K562 (cell line): Measurements from ENCODE around the gene SCRN3. TPM values are rescaled to one million over a fixed set of nuclear protein-coding genes. Genes with fewer than 3 reads are reported as not detected.

Experiments used
- ATAC-seq: fragments of 200-7000 bp; cut with Tn5 transposase; 3 replicates; pipeline ENCODE4 v1.9.1; 2020; ENCODE audit warnings: moderate library complexity
- BruUV-seq: library from RNA; stranded (reverse); fragments of 400-500 nt; replicated peaks from 2 replicates; lab custom pipeline; 2021; lab: Mats Ljungman, UMichigan
- CTCF ChIA-PET: fragments of 300-600 bp; formaldehyde crosslinking; extraction: SDS; loops from one replicate; lab custom pipeline; 2021; ENCODE audit warnings: low intra/inter-chr PET ratio; lab: Yijun Ruan, JAX
- POLR2A ChIA-PET: fragments of 300-600, 350-650 bp; sonication (Branson Sonifier 250); formaldehyde crosslinking; extraction: SDS; loops from one replicate; lab custom pipeline; 2021; ENCODE audit warnings: antibody characterized with exemption, inconsistent platforms; lab: Yijun Ruan, JAX
- DNase-seq, 4 experiments: peaks; one replicate each; pipeline versions ENCODE4 v3.0.0 to v3.0.0-alpha.2; 2011 to 2018; ENCODE audit warnings: low spot score in 3 of 4, mixed read lengths in 3 of 4; ENCODE audit errors: extremely low read depth in 1 of 4
- FAIRE-seq: peaks from 2 replicates; lab custom pipeline; 2011; peaks lifted over from hg19 to GRCh38; lab: Jason Lieb, UNC
- H2AFZ ChIP-seq: 2 replicates; pipeline ENCODE4 v1.6.0; 2011; ENCODE audit warnings: low read depth, low read length, control low read depth, inconsistent platforms
- H3K27ac ChIP-seq: fragments of 200-600 bp; 3 replicates; pipeline ENCODE4 v1.8.0; 2011; ENCODE audit warnings: low read depth, mild to moderate bottlenecking, control low read depth, inconsistent platforms, low read length, moderate library complexity, mixed read lengths; ENCODE audit errors: extremely low read depth
- H3K27me3 ChIP-seq, 2 experiments: fragments of 300-600 bp in 1 of 2; 2 replicates in 1 of 2; 3 replicates in 1 of 2; pipeline versions ENCODE4 v1.6.0 to v1.8.0; 2011; ENCODE audit warnings: inconsistent platforms in 2 of 2, low read length in 2 of 2, mild to moderate bottlenecking in 1 of 2, mixed read lengths in 1 of 2, moderate library complexity in 1 of 2; ENCODE audit not compliant: control insufficient read depth in 2 of 2, insufficient read depth in 2 of 2
- H3K36me3 ChIP-seq: fragments of 300-600 bp; 3 replicates; pipeline ENCODE4 v1.8.0; 2011; ENCODE audit warnings: mild to moderate bottlenecking, low read length, inconsistent platforms; ENCODE audit not compliant: control insufficient read depth, insufficient read depth
- H3K4me1 ChIP-seq, 2 experiments: fragments of 200-600 bp in 1 of 2; replicated peaks in 1 of 2; 2 replicates in 1 of 2; 3 replicates in 1 of 2; pipeline versions ENCODE4 v1.5.1 to v1.8.0; 2011; ENCODE audit warnings: inconsistent platforms in 2 of 2, low read length in 2 of 2, mild to moderate bottlenecking in 1 of 2, mixed read lengths in 1 of 2, moderate library complexity in 1 of 2; ENCODE audit not compliant: control insufficient read depth in 2 of 2, insufficient read depth in 2 of 2
- H3K4me2 ChIP-seq: 2 replicates; pipeline ENCODE4 v1.6.1; 2011; ENCODE audit warnings: low read length, control low read depth, inconsistent platforms, mixed read lengths; ENCODE audit not compliant: insufficient read depth
- H3K4me3 ChIP-seq: fragments of 200-600 bp; sonication (generic), shearing (Covaris generic); 2 replicates; pipeline ENCODE4 v1.5.1; 2016; ENCODE audit warnings: control low read depth, inconsistent platforms
- H3K79me2 ChIP-seq: fragments of 200-600 bp; 3 replicates; pipeline ENCODE4 v1.8.0; 2011; ENCODE audit warnings: low read length, inconsistent platforms; ENCODE audit not compliant: control insufficient read depth, insufficient read depth
- H3K9ac ChIP-seq, 2 experiments: 2 replicates each; pipeline versions ENCODE4 v1.6.0 to v1.6.1; 2011; ENCODE audit warnings: low read depth in 2 of 2, low read length in 2 of 2, control low read depth in 1 of 2, inconsistent platforms in 1 of 2, mild to moderate bottlenecking in 1 of 2, mixed read lengths in 1 of 2; ENCODE audit not compliant: insufficient read depth in 1 of 2
- H3K9me1 ChIP-seq: one replicate; pipeline ENCODE4 v1.6.0; 2011; ENCODE audit warnings: inconsistent platforms, mild to moderate bottlenecking, low read length, moderate library complexity; ENCODE audit not compliant: control insufficient read depth, insufficient read depth
- H3K9me3 ChIP-seq: replicated peaks from 2 replicates; pipeline ENCODE4 v1.5.1; 2011; ENCODE audit warnings: low read depth, low read length, inconsistent platforms; ENCODE audit not compliant: control insufficient read depth, insufficient read depth
- H4K20me1 ChIP-seq: replicated peaks from 2 replicates; pipeline ENCODE4 v1.6.1; 2011; ENCODE audit warnings: low read length, inconsistent platforms, mixed read lengths; ENCODE audit not compliant: control insufficient read depth, insufficient read depth
- BHLHE40 ChIP-seq: IDR thresholded peaks from 2 replicates; pipeline ENCODE4 v1.6.1; 2011; ENCODE audit warnings: low read length, improper control_type of control experiment
- C11orf30 ChIP-seq: fragments of 450-650 bp; IDR thresholded peaks from 2 replicates; pipeline ENCODE4 v1.6.1; 2016; ENCODE audit warnings: low read depth, mild to moderate bottlenecking
- FOXJ2 ChIP-seq: fragments of 200-800 bp; sonication (Bioruptor generic); IDR thresholded peaks from 2 replicates; pipeline ENCODE4 v1.6.1; 2016; ENCODE audit warnings: missing genetic modification characterization, missing compliant biosample characterization
- GABPB2 ChIP-seq: fragments of 250-450 bp; sonication (Bioruptor Pico); conservative IDR thresholded peaks from 2 replicates; pipeline ENCODE4 v1.5.1; 2021; ENCODE audit warnings: mild to moderate bottlenecking
- HMBOX1 ChIP-seq: sonication (generic); IDR thresholded peaks from 2 replicates; pipeline ENCODE4 v1.6.1; 2016
- IRF9 ChIP-seq: fragments of 450-650 bp; IDR thresholded peaks from 2 replicates; pipeline ENCODE4 v1.6.1; 2016; ENCODE audit warnings: missing biosample characterization, missing genetic modification characterization
- NR0B1 ChIP-seq: fragments of 450-650 bp; IDR thresholded peaks from one replicate; pipeline ENCODE4 v1.6.1; 2018; ENCODE audit warnings: mild to moderate bottlenecking, moderate library complexity; ENCODE audit not compliant: partially characterized antibody
- NR2C2 ChIP-seq, 2 experiments: fragments of 200-800 bp in 1 of 2; sonication (Bioruptor generic) in 1 of 2; sonication (generic) in 1 of 2; formaldehyde crosslinking in 1 of 2; IDR thresholded peaks; 2 replicates each; pipeline versions ENCODE4 v1.6.1 to v1.8.0; 2016 to 2022; ENCODE audit warnings: mild to moderate bottlenecking in 1 of 2, missing compliant biosample characterization in 1 of 2, missing genetic modification characterization in 1 of 2, missing genetic modification reagents in 1 of 2
- ZBTB12 ChIP-seq: fragments of 250-450 bp; sonication (Bioruptor Pico); IDR thresholded peaks from 2 replicates; pipeline ENCODE4 v1.4.0; 2020
- ZC3H11A ChIP-seq: IDR thresholded peaks from 2 replicates; pipeline ENCODE4 v1.6.1; 2012; ENCODE audit warnings: low read depth, low read length, improper control_type of control experiment
- ZNF3 ChIP-seq: fragments of 250-450 bp; sonication (Bioruptor Pico); IDR thresholded peaks from 2 replicates; pipeline ENCODE4 v1.5.0; 2021; ENCODE audit warnings: mild to moderate bottlenecking, moderate library complexity
- ZNF316 ChIP-seq: fragments of 450-650 bp; IDR thresholded peaks from 2 replicates; pipeline ENCODE4 v1.6.1; 2016
- WGBS: fragments of 100-300 bp; shearing (Covaris generic); methylation state at CpG from one replicate; pipeline ENCODE4 v1.1.6; 2016; ENCODE audit warnings: low coverage, mixed read lengths; ENCODE audit not compliant: insufficient coverage; ENCODE audit errors: missing lambda C conversion rate; 5-methylcytosine and 5-hydroxymethylcytosine counted together
- in situ Hi-C: fragments of 300-500 bp; cut with MboI; formaldehyde crosslinking; loops from 4 replicates; pipeline ENCODE4 v1.15.0; 2018; ENCODE audit warnings: inconsistent platforms, mixed read lengths
- intact Hi-C: fragments of 100-400 bp; cut with micrococcal nuclease; formaldehyde crosslinking; loops from 2 replicates; pipeline ENCODE4 v1.14.2; 2022
- polyA plus RNA-seq, 8 experiments: library from polyadenylated mRNA; depleted of rRNA in 4 of 8; stranded (reverse) in 5 of 8; unstranded in 3 of 8; fragments of >200 nt; fragmentation: Nextera tagmentation in 2 of 8; fragmentation: Illumina TruSeq in 1 of 8; extraction: Ambion mirVana in 2 of 8; extraction: Trizol in 1 of 8; gene quantifications; 2 replicates each; pipeline versions ENCODE4 v1.2.1 to v1.2.3, GENCODE V29; 2011 to 2014; ENCODE audit warnings: inconsistent platforms in 1 of 8, missing spikeins in 1 of 8
- total RNA-seq, 7 experiments: library from RNA; depleted of rRNA in 6 of 7; stranded (reverse); fragments of >200 nt in 6 of 7; fragmentation: Illumina TruSeq in 2 of 7; extraction: Trizol in 2 of 7; gene quantifications; 2 replicates each; pipeline versions ENCODE4 v1.2.1 to v1.2.3, GENCODE V29; 2011 to 2021; ENCODE audit warnings: low replicate concordance in 1 of 7

SCRN3 gene
- total and polyA plus RNA-seq, 9 of the 15 experiments (the other 6 are each of a cell fraction or from before 2014, with no cell fraction given), result 7.7 to 21.8 (median 20.0) TPM

DNA sequence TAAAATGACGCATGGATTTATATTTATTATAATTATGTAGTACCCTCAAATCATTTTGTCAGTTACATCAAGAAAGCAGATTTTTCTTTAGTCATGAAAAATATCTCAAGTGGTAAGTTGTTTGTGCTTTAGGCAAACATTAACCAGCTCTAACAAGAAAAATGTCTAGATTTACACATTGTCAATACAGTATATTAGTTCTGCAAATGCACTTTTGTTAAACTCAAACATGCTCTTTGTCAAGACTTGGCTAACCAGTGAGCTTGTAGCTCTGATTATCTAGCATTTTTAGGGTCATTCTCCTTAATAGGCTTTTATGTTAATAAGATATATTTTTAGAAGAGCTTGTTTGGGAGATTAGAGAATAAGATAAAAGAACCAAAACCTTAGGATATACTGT lies 32.7 kb downstream of the SCRN3 start:
- no TSS peak for BruUV-seq
- no peak for FAIRE-seq

DNA sequence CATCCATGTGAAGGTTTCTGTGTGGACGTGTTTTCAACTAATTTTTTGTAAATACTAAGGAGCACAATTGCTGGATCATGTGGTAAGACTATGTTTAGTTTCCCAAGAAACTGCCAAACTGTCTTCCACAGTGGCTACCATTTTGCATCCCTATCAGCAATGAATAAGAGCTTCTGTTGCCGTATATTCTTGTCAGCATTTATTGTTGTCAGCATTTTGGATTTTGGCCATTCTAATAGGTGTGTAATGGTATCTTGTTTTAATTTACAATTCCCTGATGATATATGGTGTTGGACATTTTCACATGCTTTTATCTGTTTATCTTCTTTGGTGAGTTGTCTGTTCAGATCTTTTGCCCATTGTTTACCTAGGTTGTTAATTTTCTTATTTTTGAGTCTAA lies 34.5 kb downstream of the SCRN3 start:
- CTCF ChIA-PET, result no interaction called here
- 47% methylated on average over 2 of the region's 2 CpGs for WGBS
- H4K20me1 ChIP-seq, result no peaks in the 10 kb centered on the region
- H3K4me2 ChIP-seq, result no peak overlapping the region
- H3K27me3 ChIP-seq, result no peaks in the 10 kb centered on the region
- no peak overlapping the region for H2AFZ ChIP-seq
- H3K9me1 ChIP-seq, result no peaks in the 10 kb centered on the region
- H3K36me3 ChIP-seq, result no peaks in the 10 kb centered on the region
- DNase-seq (no peak), ATAC-seq (no peak), FAIRE-seq (no peak)
- no peaks in the 10 kb centered on the region for H3K79me2 ChIP-seq
- no peak overlapping the region for H3K4me3 ChIP-seq
- in situ Hi-C loops, result no loop called here
- H3K4me1 ChIP-seq, result no peaks in the 10 kb centered on the region
- no peak overlapping the region for H3K27ac ChIP-seq
- H3K9me3 ChIP-seq, result no peaks in the 10 kb centered on the region
- H3K9ac ChIP-seq, result no peak overlapping the region
- intact Hi-C loops, result no loop called here
- BruUV-seq, result no TSS peak
- POLR2A ChIA-PET, result no interaction called here
- TF ChIP-seq ZNF316, result peak; percentile 63
- TF ChIP-seq IRF9 (tag), result no peak
- no peak for TF ChIP-seq HMBOX1
- TF ChIP-seq ZNF3 (CRISPR knock-in tag), result no peak
- peak; percentile 36; the same call in 1 of the 2 replicates for TF ChIP-seq C11orf30
- no peak for TF ChIP-seq NR2C2 (CRISPR knock-in tag; IDR thresholded peaks at IDR 0.05)
- TF ChIP-seq NR2C2 (tag; IDR thresholded peaks at IDR 0.05), result no peak
- no peak for TF ChIP-seq BHLHE40
- no peak for TF ChIP-seq ZBTB12 (CRISPR knock-in tag)
- TF ChIP-seq GABPB2, result no peak

More for the DNA sequence above, 32.7 kb downstream of the SCRN3 start:
- ATAC-seq (no peak), DNase-seq (no peak)
- intact Hi-C loops (no loop called here), in situ Hi-C loops (no loop called here)
- Histone ChIP-seq H3K4me1 (no peaks in the 10 kb centered on the region), H3K36me3 (no peaks in the 10 kb centered on the region), H3K9me1 (no peaks in the 10 kb centered on the region), H4K20me1 (no peaks in the 10 kb centered on the region), H3K9me3 (no peaks in the 10 kb centered on the region), H3K4me3 (no peak overlapping the region), H3K9ac (no peak overlapping the region), H2AFZ (no peak overlapping the region), H3K27ac (no peak overlapping the region), H3K4me2 (no peak overlapping the region), H3K27me3 (no peaks in the 10 kb centered on the region), H3K79me2 (no peaks in the 10 kb centered on the region)
- 67% methylated on average over 1 of the region's 1 CpG for WGBS
- ChIA-PET POLR2A (interaction anchor here (0.8 kb wide), 1 partner anchor 119 kb away, joined by 3 read pairs; no protein-coding TSS in a partner anchor), CTCF (no interaction called here)
- TF ChIP-seq FOXJ2 (tag) (no peak), NR0B1 (no peak), ZC3H11A (no peak)
